ENCODE data around the gene HCN2.

GRCh38 chr19:661427-662196 is 71.9 kb downstream of the HCN2 start:
- TF ChIP-seq MAX (IDR thresholded peaks at IDR 0.05; ENCODE audit: low read depth, low read length) (no peak), ASH2L (IDR thresholded peaks at IDR 0.05; ENCODE audit: borderline replicate concordance, low read depth) (no peak), CEBPZ (IDR thresholded peaks at IDR 0.05; ENCODE audit: low read depth, low read length) (no peak)
